ENCODE measurements around the gene PSORS1C2. TPM values are rescaled to one million over a fixed set of nuclear protein-coding genes. Genes with fewer than 3 reads are reported as not detected.
A peak's percentile ranks its signal among the peaks of the same experiment; 100 is the strongest.

Gene PSORS1C2
- total RNA-seq, 1 donor from 2014 or later, result not detected

GRCh38 chr6:31140643-31141042 is 1.8 kb upstream of the PSORS1C2 start:
- DNase-seq (ENCODE audit: low read depth in 2 of 2), result no peak

GRCh38 chr6:31139599-31139998 is 733 bp upstream of the PSORS1C2 start:
- no peak for DNase-seq (ENCODE audit: low read depth in 2 of 2)

- DNase-seq (ENCODE audit: low read depth in 2 of 2), result no peak
Observed at GRCh38 chr6:31135710-31136109, 3.2 kb downstream of the PSORS1C2 start.

GRCh38 chr6:31132806-31133205 is 6.1 kb downstream of the PSORS1C2 start:
- DNase-seq (ENCODE audit: low read depth in 2 of 2), result no peak

GRCh38 chr6:31131595-31131994 is 7.3 kb downstream of the PSORS1C2 start:
- DNase-seq (ENCODE audit: low read depth in 2 of 2), result no peak

GRCh38 chr6:31130751-31131150 is 8.1 kb downstream of the PSORS1C2 start:
- no peak for DNase-seq (ENCODE audit: low read depth in 2 of 2)

GRCh38 chr6:31129130-31129529 is 9.7 kb downstream of the PSORS1C2 start:
- no peak for DNase-seq (ENCODE audit: low read depth in 2 of 2)

- peak in 1 of 2 donors; percentile 50 for DNase-seq (ENCODE audit: low read depth in 2 of 2)
Observed at GRCh38 chr6:31128093-31128676, 10.7 kb downstream of the PSORS1C2 start.

GRCh38 chr6:31126396-31127175 is 12.3 kb downstream of the PSORS1C2 start:
- DNase-seq (ENCODE audit: low read depth in 2 of 2), result no peak

GRCh38 chr6:31125586-31126363 is 13.1 kb downstream of the PSORS1C2 start:
- DNase-seq (ENCODE audit: low read depth in 2 of 2), result peak in 1 of 2 donors; percentile 37

GRCh38 chr6:31125162-31125561 is 13.7 kb downstream of the PSORS1C2 start:
- DNase-seq (ENCODE audit: low read depth in 2 of 2), result peak; percentile 47 to 92

- DNase-seq (ENCODE audit: low read depth in 2 of 2), result peak in 1 of 2 donors; percentile 89
Observed at GRCh38 chr6:31122791-31123706, 15.8 kb downstream of the PSORS1C2 start.

- no peak for DNase-seq (ENCODE audit: low read depth in 2 of 2)
Observed at GRCh38 chr6:31121131-31121790, 17.6 kb downstream of the PSORS1C2 start.

- no peak for DNase-seq (ENCODE audit: low read depth in 2 of 2)
Observed at GRCh38 chr6:31120151-31120915, 18.5 kb downstream of the PSORS1C2 start, which contains the start of gene CDSN. Gene CDSN (minus strand): TSS chr6:31120446. CDS start chr6:31120419, 27 bp downstream.

- DNase-seq (ENCODE audit: low read depth in 2 of 2), result no peak
Observed at GRCh38 chr6:31118178-31118577, 20.7 kb downstream of the PSORS1C2 start.

- DNase-seq (ENCODE audit: low read depth in 2 of 2), result peak in 1 of 2 donors; percentile 74
Observed at GRCh38 chr6:31116661-31117385, 22.0 kb downstream of the PSORS1C2 start.

GRCh38 chr6:31115941-31116560 is 22.8 kb downstream of the PSORS1C2 start:
- no peak for DNase-seq (ENCODE audit: low read depth in 2 of 2)

GRCh38 chr6:31114970-31115849 is 23.7 kb downstream of the PSORS1C2 start:
- DNase-seq (ENCODE audit: low read depth in 2 of 2), result peak in 1 of 2 donors; percentile 48
